ENCODE data around the gene ZCRB1.
A peak's percentile ranks its signal among the peaks of the same experiment; 100 is the strongest.

Gene ZCRB1

DNA sequence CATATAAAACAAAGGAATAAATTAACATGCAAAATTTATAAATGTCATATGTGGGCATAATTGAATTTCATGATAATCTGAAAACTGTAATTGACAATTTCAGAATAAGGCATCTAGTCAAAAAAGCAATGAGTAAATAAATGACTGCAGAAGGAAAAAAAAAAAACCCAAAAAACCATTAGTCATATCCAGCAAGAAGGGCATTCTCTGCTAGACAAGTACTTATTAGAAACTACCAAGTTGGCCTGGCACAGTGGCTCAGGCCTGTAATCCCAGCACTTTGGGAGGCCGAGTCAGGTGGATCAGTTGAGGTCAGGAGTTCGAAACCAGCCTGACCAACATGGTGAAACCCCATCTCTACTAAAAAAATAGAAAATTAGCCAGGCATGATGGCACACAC, 17.5 kb downstream of the ZCRB1 start:
- TF ChIP-seq ZNF274 (IDR thresholded peaks at IDR 0.05; ENCODE audit: low read depth, low read length), result no peak
- no peak overlapping the region for H3K4me3 ChIP-seq (ENCODE audit: low read length)

DNA sequence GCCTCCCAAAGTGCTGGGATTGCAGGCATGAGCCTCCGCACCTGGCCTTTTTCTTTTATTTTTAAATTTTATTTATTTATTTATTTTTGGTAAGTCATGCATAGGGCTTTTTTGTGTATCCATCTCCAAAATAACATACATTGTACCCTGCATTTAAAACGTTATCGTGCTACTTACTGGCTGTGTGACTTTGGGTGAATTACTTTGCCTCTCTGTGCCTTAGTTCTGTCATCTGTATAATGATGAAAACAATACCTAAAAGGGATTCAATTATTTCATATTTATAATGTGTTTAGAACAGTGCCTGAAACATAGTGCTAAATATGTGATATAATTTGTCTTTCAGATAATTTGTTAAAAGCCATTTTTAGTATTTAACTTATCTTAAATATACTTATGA, 19.6 kb downstream of the ZCRB1 start:
- TF ChIP-seq ZNF274 (IDR thresholded peaks at IDR 0.05; ENCODE audit: low read depth, low read length), result no peak
- no peak overlapping the region for H3K4me3 ChIP-seq (ENCODE audit: low read length)

DNA sequence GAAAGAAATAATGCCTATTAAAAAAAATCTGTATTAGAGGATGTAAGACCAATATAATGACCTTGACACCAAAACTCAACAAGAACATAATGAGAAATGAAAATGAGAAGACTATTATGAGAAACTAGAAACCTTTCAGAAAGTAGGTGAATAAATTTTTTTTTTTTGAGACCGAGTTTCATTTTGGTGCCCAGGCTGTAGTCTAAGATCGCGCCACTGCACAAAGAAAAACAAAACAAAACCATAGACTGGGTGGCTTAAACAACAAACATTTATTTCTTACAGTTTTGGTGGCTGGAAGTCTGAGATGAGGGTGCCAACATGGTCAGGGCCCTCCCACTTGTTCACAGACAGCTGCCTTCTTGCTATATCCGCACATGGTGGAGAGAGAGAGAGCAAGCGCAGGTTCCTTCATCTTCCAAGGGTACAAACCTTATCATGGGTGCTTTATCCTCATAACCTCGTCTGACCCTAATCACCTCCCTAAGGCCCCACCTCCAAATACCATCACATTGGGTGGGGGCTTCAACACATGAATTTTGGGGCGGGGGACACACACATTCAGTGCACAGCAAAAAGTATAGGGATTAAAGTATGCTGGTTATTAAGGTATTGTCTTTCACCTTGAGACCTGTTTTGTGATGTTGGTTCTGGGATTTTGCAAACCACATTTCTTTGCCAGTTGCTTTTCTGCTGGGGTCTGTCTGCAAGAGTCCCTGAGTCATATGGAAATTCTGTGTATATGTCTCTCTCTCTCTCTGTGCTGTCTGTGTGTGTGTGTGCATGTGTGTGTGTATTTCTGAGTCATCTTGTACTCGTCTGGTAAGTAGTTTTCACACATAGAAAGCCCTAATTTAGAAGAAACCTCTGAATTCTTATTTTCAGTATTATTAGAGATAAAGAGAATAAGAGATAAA, 26.2 kb downstream of the ZCRB1 start:
- TF ChIP-seq ZNF274 (IDR thresholded peaks at IDR 0.05; ENCODE audit: low read depth, low read length), result no peak
- peak overlapping the region; percentile 22; the same call in 1 of the 2 replicates for H3K4me3 ChIP-seq (ENCODE audit: low read length)

DNA sequence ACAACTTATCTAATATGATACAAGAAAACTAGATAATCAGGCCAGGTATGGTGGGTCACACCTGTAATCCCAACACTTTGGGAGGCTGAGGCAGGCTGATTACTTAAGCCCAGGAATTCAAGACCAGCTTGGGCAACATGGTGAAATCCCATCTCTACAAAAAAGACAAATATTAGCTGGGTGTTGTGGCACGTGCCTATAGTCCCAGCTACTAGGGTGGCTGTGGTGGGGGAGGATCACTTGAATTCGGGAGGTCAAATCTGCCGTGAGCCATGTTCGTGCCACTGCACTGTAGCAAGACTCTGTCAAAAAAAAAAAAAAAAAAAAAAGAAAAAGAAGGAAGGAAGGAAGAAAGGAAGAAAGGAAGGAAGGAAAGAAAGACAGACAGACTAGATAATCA, 27.0 kb downstream of the ZCRB1 start:
- no peak for TF ChIP-seq ZNF274 (IDR thresholded peaks at IDR 0.05; ENCODE audit: low read depth, low read length)
- peak overlapping the region; percentile 49; the same call in 1 of the 2 replicates for H3K4me3 ChIP-seq (ENCODE audit: low read length)

DNA sequence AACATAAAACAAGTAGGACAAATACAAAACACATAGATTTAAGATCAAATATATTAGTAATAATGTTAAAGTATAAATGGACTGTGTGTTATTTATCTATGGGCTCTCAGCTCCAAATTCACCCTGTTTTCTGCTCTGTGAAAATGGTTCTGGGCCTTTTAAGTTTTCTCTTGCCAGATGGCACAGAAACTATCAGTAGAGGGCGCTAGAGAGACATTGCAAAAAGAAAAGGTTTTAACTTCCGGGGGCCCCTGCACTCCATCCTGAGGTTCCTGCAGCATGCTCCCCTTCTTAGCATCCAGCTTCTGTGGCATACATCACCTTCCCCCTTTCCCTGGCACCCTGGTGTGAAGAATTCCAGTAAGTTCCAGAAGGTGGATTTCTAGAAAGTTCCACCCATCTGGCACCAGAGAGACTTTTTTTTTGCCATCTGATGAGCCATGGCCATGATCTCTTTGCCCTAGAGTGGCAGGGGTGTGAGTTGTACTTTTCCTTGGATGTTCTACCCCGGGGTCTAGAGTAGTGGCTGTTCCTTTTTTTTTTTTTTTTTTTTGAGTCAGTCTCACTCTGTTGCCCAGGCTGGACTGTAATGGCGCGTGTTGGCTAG, 29.3 kb downstream of the ZCRB1 start:
- no peak for TF ChIP-seq ZNF274 (IDR thresholded peaks at IDR 0.05; ENCODE audit: low read depth, low read length)
- H3K4me3 ChIP-seq (ENCODE audit: low read length), result no peak overlapping the region

DNA sequence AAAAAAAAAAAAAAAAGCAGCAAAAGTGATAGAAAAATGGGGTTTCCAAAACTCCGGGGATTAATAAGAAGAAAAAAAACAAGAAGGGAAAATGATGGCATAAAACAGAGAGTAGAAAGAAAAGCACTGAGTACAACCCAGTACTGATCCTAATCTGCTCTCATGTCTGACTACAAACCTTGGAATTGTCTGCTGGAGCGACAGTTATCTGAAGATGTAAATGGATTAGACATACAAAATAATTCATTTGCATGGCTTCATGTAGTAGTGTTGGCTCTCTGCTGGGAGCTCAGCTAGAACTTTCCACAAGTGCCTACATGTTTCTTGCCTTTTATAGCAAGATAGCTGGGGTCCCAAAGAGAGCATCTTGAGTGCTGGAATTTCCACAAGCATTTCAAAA, 34.2 kb downstream of the ZCRB1 start:
- no peak for TF ChIP-seq ZNF274 (IDR thresholded peaks at IDR 0.05; ENCODE audit: low read depth, low read length)

DNA sequence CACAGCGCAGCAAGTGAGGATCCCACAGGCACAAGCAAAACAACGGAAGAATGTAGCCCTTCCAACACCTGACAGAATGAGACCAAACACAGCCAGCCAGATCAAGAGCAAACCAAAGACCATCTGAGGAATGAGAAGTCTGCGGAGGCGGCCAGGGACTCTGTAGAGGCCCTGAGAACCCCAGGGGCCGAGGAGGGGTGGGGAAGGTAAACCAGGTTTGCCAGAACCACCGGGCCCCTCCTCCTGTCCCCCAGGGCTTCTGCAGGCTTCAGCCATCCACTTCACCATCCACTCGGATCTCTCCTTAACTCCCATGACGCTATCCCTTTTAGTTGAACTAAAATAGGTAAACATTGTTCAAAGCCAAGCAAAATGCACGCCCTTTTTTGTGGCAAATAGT, 37.4 kb downstream of the ZCRB1 start:
- TF ChIP-seq ZNF274 (IDR thresholded peaks at IDR 0.05; ENCODE audit: low read depth, low read length), result no peak
- H3K4me3 ChIP-seq (ENCODE audit: low read length), result no peak overlapping the region

More for the DNA sequence above, 34.2 kb downstream of the ZCRB1 start:
- H3K4me3 ChIP-seq (ENCODE audit: low read length), result no peak overlapping the region

DNA sequence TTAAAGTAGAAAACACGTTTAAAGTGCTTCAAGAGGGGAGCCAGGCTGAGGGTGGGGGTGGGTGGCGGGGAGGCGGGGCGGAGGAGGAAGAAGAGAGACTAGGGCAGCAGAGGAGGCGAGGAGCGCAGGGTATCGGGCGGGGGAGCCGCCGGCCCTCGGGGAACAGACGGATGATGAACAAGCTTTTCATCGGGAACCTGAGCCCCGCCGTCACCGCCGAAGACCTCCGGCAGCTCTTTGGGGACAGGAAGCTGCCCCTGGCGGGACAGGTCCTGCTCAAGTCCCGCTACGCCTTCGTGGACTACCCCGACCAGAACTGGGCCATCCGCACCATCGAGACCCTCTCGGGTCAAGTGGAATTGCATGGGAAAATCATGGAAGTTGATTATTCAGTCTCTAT, 39.2 kb downstream of the ZCRB1 start:
- TF ChIP-seq ZNF274 (IDR thresholded peaks at IDR 0.05; ENCODE audit: low read depth, low read length), result no peak

DNA sequence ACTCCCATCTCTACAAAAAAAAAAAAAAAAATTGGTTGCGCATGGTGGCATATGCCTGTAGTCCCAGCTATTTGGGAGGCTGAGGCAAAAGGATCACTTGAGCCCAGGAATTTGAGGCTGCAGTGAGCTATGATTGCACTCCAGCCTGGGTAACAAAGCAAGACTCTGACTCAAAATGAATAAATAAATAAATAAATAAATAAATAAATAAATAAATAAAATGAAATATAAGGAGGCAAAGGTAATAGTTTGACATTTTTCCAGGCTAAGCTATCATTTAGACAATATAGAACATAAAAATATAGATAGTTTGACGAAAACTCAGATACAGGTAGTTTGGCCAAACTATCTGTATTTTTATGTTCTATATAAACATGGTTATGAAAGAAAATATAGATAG, 40.5 kb downstream of the ZCRB1 start:
- no peak for TF ChIP-seq ZNF274 (IDR thresholded peaks at IDR 0.05; ENCODE audit: low read depth, low read length)
- H3K4me3 ChIP-seq (ENCODE audit: low read length), result no peak overlapping the region

More for the DNA sequence above, 39.2 kb downstream of the ZCRB1 start:
- no peak overlapping the region for H3K4me3 ChIP-seq (ENCODE audit: low read length)

DNA sequence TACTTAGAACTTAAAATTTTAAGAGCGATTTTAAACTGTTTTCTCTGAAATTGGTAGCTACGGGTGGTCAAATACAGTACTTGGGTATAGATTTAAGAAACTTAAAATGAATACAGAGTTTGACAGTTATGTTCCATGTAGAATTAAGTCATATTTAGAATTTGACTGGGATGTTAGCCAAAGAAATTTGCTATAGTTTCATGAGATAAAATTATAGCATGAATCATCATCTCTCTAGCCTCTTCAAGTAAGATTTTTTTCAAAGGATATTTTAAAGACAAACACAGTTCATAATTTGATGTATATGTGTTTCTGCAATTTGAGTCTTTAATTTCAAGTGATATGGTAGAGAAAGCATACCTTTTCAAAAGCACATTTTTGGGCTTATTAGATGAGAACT, 41.0 kb downstream of the ZCRB1 start:
- no peak overlapping the region for H3K4me3 ChIP-seq (ENCODE audit: low read length)
- TF ChIP-seq ZNF274 (IDR thresholded peaks at IDR 0.05; ENCODE audit: low read depth, low read length), result no peak

DNA sequence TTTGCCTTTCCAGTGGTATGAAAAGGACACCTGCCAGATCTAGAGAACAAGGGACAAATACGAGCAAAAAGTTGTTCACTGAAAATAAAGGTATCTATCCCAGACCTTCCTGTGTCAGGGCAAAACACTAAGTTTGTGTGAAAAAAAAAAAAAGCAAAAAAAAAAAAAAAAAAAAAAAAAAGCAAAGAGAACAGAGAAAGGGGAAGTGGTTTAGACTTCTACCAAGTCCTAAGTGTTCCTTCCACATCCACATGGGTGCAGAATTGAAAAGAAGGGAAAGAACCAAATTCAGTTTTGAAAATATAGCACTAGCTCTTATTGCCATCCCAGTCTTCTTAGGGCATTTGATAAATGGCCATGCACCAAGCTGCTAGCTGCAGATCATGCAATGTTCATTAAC, 41.7 kb downstream of the ZCRB1 start:
- no peak for TF ChIP-seq ZNF274 (IDR thresholded peaks at IDR 0.05; ENCODE audit: low read depth, low read length)
- H3K4me3 ChIP-seq (ENCODE audit: low read length), result no peak overlapping the region

DNA sequence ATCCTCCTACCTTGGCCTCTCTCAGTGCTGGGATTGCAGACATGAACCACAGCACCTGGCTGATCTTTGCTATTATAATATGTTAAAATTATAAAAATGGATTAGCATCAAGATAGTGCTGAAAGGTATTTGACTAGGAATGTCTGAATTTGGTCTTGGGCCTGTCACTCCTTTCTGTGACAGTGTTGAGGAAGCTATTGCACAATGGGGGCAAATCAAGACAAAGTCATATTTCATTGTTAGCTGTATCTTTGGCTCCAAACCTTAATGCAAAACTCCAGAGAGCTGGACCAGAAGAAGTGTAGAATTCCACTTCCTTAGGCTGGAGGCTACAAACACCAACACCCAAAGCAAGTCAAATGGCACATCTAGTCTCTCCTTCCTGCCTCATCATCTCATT, 42.2 kb downstream of the ZCRB1 start:
- TF ChIP-seq ZNF274 (IDR thresholded peaks at IDR 0.05; ENCODE audit: low read depth, low read length), result no peak
- H3K4me3 ChIP-seq (ENCODE audit: low read length), result no peak overlapping the region

DNA sequence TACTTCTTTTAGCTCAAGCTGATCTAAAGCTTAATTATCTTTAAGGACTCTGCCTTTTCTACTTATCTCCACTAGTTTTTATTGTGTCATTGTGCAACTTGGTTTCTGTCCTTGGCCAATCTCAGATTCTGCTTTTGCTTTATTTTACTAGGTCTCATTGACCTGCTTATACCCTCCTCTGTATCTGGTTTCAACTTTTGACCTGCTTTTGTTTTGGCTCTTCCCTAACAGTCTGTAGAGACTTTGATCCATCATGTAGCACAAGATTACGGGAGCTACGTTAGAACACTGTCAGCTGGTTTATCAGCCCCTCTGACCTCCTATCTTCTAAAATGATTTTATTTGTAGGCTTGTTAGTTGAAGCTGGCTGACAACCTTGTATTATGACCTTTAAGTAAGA, 43.6 kb downstream of the ZCRB1 start:
- no peak overlapping the region for H3K4me3 ChIP-seq (ENCODE audit: low read length)
- TF ChIP-seq ZNF274 (IDR thresholded peaks at IDR 0.05; ENCODE audit: low read depth, low read length), result no peak

DNA sequence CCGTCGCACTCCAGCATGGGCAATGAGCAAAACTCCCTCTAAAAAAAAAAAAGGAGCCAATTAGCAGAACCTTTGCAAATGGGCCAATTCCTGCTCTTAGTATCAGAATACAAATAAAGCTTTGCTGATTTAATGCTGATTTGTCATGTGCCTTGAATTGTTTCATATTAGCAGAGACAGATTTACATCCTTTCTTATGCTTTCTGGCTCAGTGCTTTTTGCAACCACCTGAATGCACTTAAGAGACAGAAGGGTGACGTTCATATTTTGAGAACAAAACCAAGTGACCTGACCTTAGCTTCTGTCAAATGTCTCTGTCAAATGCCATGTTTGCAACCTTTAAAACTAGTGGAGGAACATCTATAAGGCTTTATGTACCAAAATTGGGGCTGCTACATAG, 44.0 kb downstream of the ZCRB1 start:
- TF ChIP-seq ZNF274 (IDR thresholded peaks at IDR 0.05; ENCODE audit: low read depth, low read length), result no peak

DNA sequence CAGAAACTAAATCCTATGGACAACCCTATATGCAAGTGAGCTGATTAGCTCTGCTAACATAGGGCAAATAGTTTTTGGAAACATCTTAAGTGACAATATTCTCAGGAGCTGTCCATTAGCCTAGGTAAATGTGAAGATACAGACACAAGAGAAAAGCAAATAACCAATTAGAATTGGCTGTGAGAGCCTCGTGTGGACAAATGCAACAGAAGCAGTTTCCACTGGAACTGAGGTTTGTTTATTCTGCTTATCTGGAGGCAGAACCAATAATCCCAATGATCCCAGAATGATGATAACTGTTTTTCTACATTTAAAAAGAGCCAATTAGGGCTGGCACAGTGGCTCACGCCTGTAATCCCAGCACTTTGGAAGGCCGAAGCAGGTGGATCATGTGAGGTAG, 44.6 kb downstream of the ZCRB1 start:
- no peak overlapping the region for H3K4me3 ChIP-seq (ENCODE audit: low read length)
- TF ChIP-seq ZNF274 (IDR thresholded peaks at IDR 0.05; ENCODE audit: low read depth, low read length), result no peak

More for the DNA sequence above, 44.0 kb downstream of the ZCRB1 start:
- H3K4me3 ChIP-seq (ENCODE audit: low read length), result no peak overlapping the region
